Tibial nerve (tissue), 3 donors: ENCODE results near the gene EFCAB9.

Experiments
- CTCF ChIP-seq, 5 experiments: fragments of 200-600 bp in 3 of 5; fragments of 450-650 bp in 2 of 5; sonication (generic) in 3 of 5; IDR thresholded peaks; one replicate each; pipeline ENCODE4 v1.5.1; 2016 to 2019; ENCODE audit warnings: antibody characterized with exemption in 5 of 5, mild to moderate bottlenecking in 3 of 5, moderate library complexity in 2 of 5
- POLR2A ChIP-seq, 2 donors: fragments of 450-650 bp; IDR thresholded peaks; one replicate each; pipeline ENCODE4 v1.6.1; 2017; ENCODE audit warnings: antibody characterized with exemption in 2 of 2, mild to moderate bottlenecking in 2 of 2, moderate library complexity in 2 of 2

DNA sequence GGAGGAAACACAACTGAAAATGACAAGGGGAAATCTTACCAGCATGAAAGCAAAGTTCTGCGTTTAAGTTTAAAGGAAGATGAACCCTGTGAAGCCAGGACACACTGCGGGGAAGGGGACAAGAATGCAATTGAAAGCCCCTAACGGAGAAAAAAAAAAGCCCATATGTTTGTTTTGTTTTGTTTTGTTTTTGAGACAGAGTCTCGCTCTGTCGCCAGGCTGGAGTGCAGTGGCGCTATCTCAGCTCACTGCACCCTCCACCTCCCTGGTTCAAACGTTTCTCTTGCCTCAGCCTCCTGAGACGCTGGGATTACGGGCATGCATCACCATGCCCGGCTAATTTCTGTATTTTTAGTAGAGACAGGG lies 8.9 kb upstream of the EFCAB9 start:
- TF ChIP-seq POLR2A (IDR thresholded peaks at IDR 0.05) (no peak), CTCF (IDR thresholded peaks at IDR 0.05) (no peak)
